H1 (cell line): ENCODE data around the gene CDYL. TPM values are rescaled to one million over a fixed set of nuclear protein-coding genes. Genes with fewer than 3 reads are reported as not detected.

ENCODE experiments used
- CTCF ChIA-PET: fragments of 300-600 bp; sonication (Branson Sonifier 250); formaldehyde crosslinking; loops from one replicate; lab custom pipeline; 2021; ENCODE audit not compliant: partially characterized antibody; lab: Charles Lee
- POLR2A ChIA-PET: fragments of 300-600 bp; sonication (Branson Sonifier 250); formaldehyde crosslinking; loops from one replicate; lab custom pipeline; 2021; ENCODE audit warnings: inconsistent platforms; ENCODE audit not compliant: partially characterized antibody; lab: Charles Lee
- DNase-seq, 2 experiments: peaks; one replicate each; pipeline versions ENCODE4 v3.0.0 to v3.0.0-alpha.2; 2010 to 2022; ENCODE audit warnings: low spot score in 2 of 2, low read depth in 1 of 2, mixed read lengths in 1 of 2
- FAIRE-seq: peaks from 2 replicates; lab custom pipeline; 2011; peaks lifted over from hg19 to GRCh38; lab: Jason Lieb, UNC
- H2AFZ ChIP-seq: 2 replicates; pipeline ENCODE4 v1.8.1; 2012; ENCODE audit warnings: low read length, inconsistent platforms
- H2AK5ac ChIP-seq: 2 replicates; pipeline ENCODE4 v1.6.1; 2013; ENCODE audit warnings: low read depth, low read length
- H2BK120ac ChIP-seq: replicated peaks from 2 replicates; pipeline ENCODE3; 2013; ENCODE audit warnings: low read depth, low read length, inconsistent platforms
- H2BK12ac ChIP-seq: 2 replicates; pipeline ENCODE4 v1.6.1; 2013; ENCODE audit warnings: low read depth, low read length
- H2BK15ac ChIP-seq: 2 replicates; pipeline ENCODE4 v1.6.1; 2013; ENCODE audit warnings: low read length
- H2BK20ac ChIP-seq: 2 replicates; pipeline ENCODE4 v1.6.1; 2013; ENCODE audit warnings: low read length
- H2BK5ac ChIP-seq: 2 replicates; pipeline ENCODE4 v1.6.1; 2013; ENCODE audit warnings: low read depth, low read length
- H3K14ac ChIP-seq: 2 replicates; pipeline ENCODE4 v1.6.1; 2013; ENCODE audit warnings: inconsistent platforms; ENCODE audit not compliant: insufficient read length
- H3K18ac ChIP-seq: 2 replicates; pipeline ENCODE4 v1.6.1; 2013; ENCODE audit warnings: low read length; ENCODE audit errors: extremely low read depth
- H3K23ac ChIP-seq: 2 replicates; pipeline ENCODE4 v1.6.1; 2013; ENCODE audit warnings: inconsistent platforms; ENCODE audit not compliant: insufficient read length
- H3K23me2 ChIP-seq: 2 replicates; pipeline ENCODE4 v1.6.1; 2013; ENCODE audit warnings: low read depth, low read length
- H3K27ac ChIP-seq: 2 replicates; pipeline ENCODE4 v1.6.1; 2011; ENCODE audit warnings: low read depth, low read length, inconsistent platforms
- H3K27me3 ChIP-seq, 4 experiments: replicated peaks in 1 of 4; 1 replicate in 1 of 4; 2 replicates in 3 of 4; pipeline versions ENCODE4 v1.6.1 to v1.8.1; 2011 to 2013; ENCODE audit warnings: low read length in 3 of 4, mild to moderate bottlenecking in 3 of 4, inconsistent platforms in 2 of 4, mixed read lengths in 2 of 4, moderate library complexity in 1 of 4; ENCODE audit not compliant: control insufficient read depth in 3 of 4, insufficient read depth in 3 of 4; ENCODE audit errors: extremely low read depth in 1 of 4
- H3K36me3 ChIP-seq, 4 experiments: 2 replicates each; pipeline versions ENCODE4 v1.6.1 to v1.8.1; 2011 to 2013; ENCODE audit warnings: mild to moderate bottlenecking in 4 of 4, low read length in 3 of 4, moderate library complexity in 2 of 4, control low read depth in 1 of 4, inconsistent platforms in 1 of 4; ENCODE audit not compliant: insufficient read depth in 4 of 4, control insufficient read depth in 2 of 4
- H3K4ac ChIP-seq: replicated peaks from 2 replicates; pipeline ENCODE3; 2013; ENCODE audit warnings: low read length, low read depth, mixed read lengths, inconsistent platforms; ENCODE audit not compliant: insufficient read length
- H3K4me1 ChIP-seq, 4 experiments: replicated peaks in 1 of 4; 1 replicate in 1 of 4; 2 replicates in 3 of 4; pipeline versions ENCODE4 v1.6.1 to v1.8.1; 2011 to 2013; ENCODE audit warnings: low read length in 3 of 4, inconsistent platforms in 2 of 4, mixed read lengths in 1 of 4; ENCODE audit not compliant: insufficient read depth in 4 of 4, control insufficient read depth in 3 of 4
- H3K4me2 ChIP-seq, 2 experiments: 2 replicates each; pipeline versions ENCODE4 v1.6.1 to v1.8.1; 2011 to 2013; ENCODE audit warnings: low read depth in 2 of 2, low read length in 2 of 2, control low read depth in 1 of 2, inconsistent platforms in 1 of 2, mild to moderate bottlenecking in 1 of 2; ENCODE audit not compliant: insufficient read depth in 1 of 2
- H3K4me3 ChIP-seq, 4 experiments: fragments of 200-600, 300-600 bp in 1 of 4; sonication (generic), shearing (Covaris generic), sonication (Bioruptor Twin) in 1 of 4; 2 replicates each; pipeline versions ENCODE4 v1.5.1 to v1.8.1; 2011 to 2016; ENCODE audit warnings: low read length in 4 of 4, low read depth in 3 of 4, control low read depth in 2 of 4, inconsistent platforms in 2 of 4, mild to moderate bottlenecking in 2 of 4, mixed read lengths in 1 of 4, moderate library complexity in 1 of 4; ENCODE audit not compliant: insufficient read depth in 2 of 4; ENCODE audit errors: extremely low read depth in 1 of 4
- H3K56ac ChIP-seq: replicated peaks from 2 replicates; pipeline ENCODE3; 2013; ENCODE audit warnings: low read depth, mild to moderate bottlenecking, mixed read lengths, low read length, inconsistent platforms; ENCODE audit not compliant: insufficient read length
- H3K79me1 ChIP-seq: 2 replicates; pipeline ENCODE4 v1.6.1; 2013; ENCODE audit warnings: low read depth, low read length, control low read depth
- H3K79me2 ChIP-seq, 2 experiments: 2 replicates each; pipeline versions ENCODE4 v1.6.1 to v1.8.1; 2012 to 2013; ENCODE audit warnings: low read length in 2 of 2, mild to moderate bottlenecking in 2 of 2, inconsistent platforms in 1 of 2; ENCODE audit not compliant: insufficient read depth in 2 of 2, control insufficient read depth in 1 of 2
- H3K9ac ChIP-seq, 4 experiments: replicated peaks in 1 of 4; 1 replicate in 1 of 4; 2 replicates in 3 of 4; pipeline versions ENCODE4 v1.6.1 to v1.8.1; 2011 to 2013; ENCODE audit warnings: low read depth in 3 of 4, low read length in 3 of 4, control low read depth in 2 of 4, mild to moderate bottlenecking in 2 of 4, moderate library complexity in 2 of 4, inconsistent platforms in 1 of 4; ENCODE audit errors: extremely low read depth in 1 of 4
- H3K9me3 ChIP-seq, 2 experiments: 2 replicates each; pipeline versions ENCODE4 v1.6.1 to v1.8.1; 2012 to 2013; ENCODE audit warnings: mild to moderate bottlenecking in 2 of 2, moderate library complexity in 2 of 2, control low read depth in 1 of 2, inconsistent platforms in 1 of 2, low read depth in 1 of 2, low read length in 1 of 2, mixed read lengths in 1 of 2; ENCODE audit not compliant: insufficient read depth in 2 of 2
- H4K20me1 ChIP-seq, 2 experiments: replicated peaks in 1 of 2; 2 replicates each; pipeline versions ENCODE3 to v1.8.1; 2011 to 2013; ENCODE audit warnings: inconsistent platforms in 2 of 2, low read length in 2 of 2, mild to moderate bottlenecking in 1 of 2; ENCODE audit not compliant: insufficient read depth in 2 of 2, control insufficient read depth in 1 of 2
- H4K5ac ChIP-seq: 2 replicates; pipeline ENCODE4 v1.6.1; 2013; ENCODE audit warnings: low read length, low read depth, mixed read lengths, inconsistent platforms; ENCODE audit not compliant: insufficient read length
- H4K8ac ChIP-seq: 2 replicates; pipeline ENCODE4 v1.8.0; 2013; ENCODE audit warnings: mild to moderate bottlenecking, moderate library complexity, low read length, inconsistent platforms; ENCODE audit not compliant: insufficient read depth; ENCODE audit errors: extremely low read depth
- H4K91ac ChIP-seq: replicated peaks from 2 replicates; pipeline ENCODE3; 2013; ENCODE audit warnings: low read length, mixed read lengths, inconsistent platforms; ENCODE audit not compliant: insufficient read length
- SAP30 ChIP-seq: fragments of 300-600 bp; sonication (generic); IDR thresholded peaks from 2 replicates; pipeline ENCODE4 v1.7.1; 2012; ENCODE audit warnings: low read length, moderate library complexity, mild to moderate bottlenecking, inconsistent platforms; ENCODE audit not compliant: insufficient read depth, insufficient replicate concordance
- SUZ12 ChIP-seq: fragments of 200-600 bp; sonication (generic); IDR thresholded peaks from 2 replicates; pipeline ENCODE4 v1.6.1; 2012; ENCODE audit warnings: mild to moderate bottlenecking, inconsistent platforms, low read length, moderate library complexity, mixed read lengths
- whole genome bisulfite sequencing, 2 experiments: shearing (Covaris generic) in 1 of 2; methylation state at CpG; one replicate each; pipeline versions ENCODE4 v1.1.6 to v1.1.7; 2013 to 2015; ENCODE audit warnings: low lambda C conversion rate in 2 of 2, mixed read lengths in 2 of 2, inconsistent platforms in 1 of 2, low coverage in 1 of 2, missing lambda C conversion rate in 1 of 2; ENCODE audit not compliant: insufficient replicate concordance in 2 of 2, insufficient coverage in 1 of 2, insufficient read length in 1 of 2; ENCODE audit errors: extremely low coverage in 1 of 2, missing lambda C conversion rate in 1 of 2; 5-methylcytosine and 5-hydroxymethylcytosine counted together
- polyA plus RNA-seq, 7 experiments: library from polyadenylated mRNA; depleted of rRNA in 3 of 7; stranded (reverse) in 5 of 7; unstranded in 2 of 7; fragments of >200 nt in 5 of 7; fragments of 200-250 nt in 2 of 7; gene quantifications; 1 replicate in 5 of 7; 2 replicates in 1 of 7; 4 replicates in 1 of 7; pipeline versions ENCODE4 v1.2.1 to v1.2.3, GENCODE V29; 2011 to 2013; ENCODE audit warnings: missing spikeins in 2 of 7, mixed read lengths in 2 of 7
- total RNA-seq: library from RNA; stranded (reverse); fragmentation: NEBNext Ultra II Directional; extraction: Animal tissue kit (Norgen Biotek cat#: 25700); gene quantifications from 2 replicates; pipeline ENCODE4 v1.2.1, GENCODE V29; 2021

Gene CDYL
- total and polyA plus RNA-seq, 2 of the 8 experiments (the other 6 are each of a cell fraction or from before 2014, with no cell fraction given) = 56.4 to 119 TPM

- Histone ChIP-seq H3K27me3 (no peaks in the 10 kb centered on the region), H3K4me2 (no peak overlapping the region), H3K4me3 (no peak overlapping the region), H2AK5ac (no peak overlapping the region), H3K18ac (no peak overlapping the region), H2BK120ac (no peak overlapping the region), H3K36me3 (no peaks in the 10 kb centered on the region), H3K4ac (no peak overlapping the region), H2BK15ac (no peak overlapping the region), H3K4me1 (peaks cover 9 to 27% (median 18%) of the 10 kb centered on the region in 4 experiments), H4K91ac (no peak overlapping the region), H2BK12ac (no peak overlapping the region), H2BK5ac (no peak overlapping the region), H4K20me1 (peaks cover 33 to 34% of the 10 kb centered on the region in 2 experiments), H2AFZ (no peak overlapping the region), H3K27ac (no peak overlapping the region), H3K79me1 (peaks cover 15% of the 10 kb centered on the region), H3K23ac (no peak overlapping the region), H3K23me2 (no peaks in the 10 kb centered on the region; the same call in 1 of the 2 replicates), H3K56ac (no peak overlapping the region), H3K14ac (no peak overlapping the region), H3K79me2 (peaks cover 12 to 96% of the 10 kb centered on the region in 2 experiments; a peak in 3 of 4 replicates), H3K9ac (no peak overlapping the region), H4K8ac (no peak overlapping the region), H4K5ac (no peak overlapping the region), H3K9me3 (no peaks in the 10 kb centered on the region), H2BK20ac (no peak overlapping the region)
- whole genome bisulfite sequencing, 2 experiments = 81% methylated on average over 1 of the region's 1 CpG; no CpG with 5 or more reads in 1 of the 2 experiments
- no peak for FAIRE-seq
- POLR2A ChIA-PET = interaction anchor here (0.6 to 1.6 kb wide), 3 partner anchors 8 to 247 kb away, joined by 3 to 5 read pairs (median 3); no protein-coding TSS in a partner anchor
- DNase-seq = no peak
- CTCF ChIA-PET = interaction anchor here (0.7 to 2.7 kb wide), 3 partner anchors 29 to 139 kb away, joined by 3 to 7 read pairs (median 7); no protein-coding TSS in a partner anchor
- TF ChIP-seq SUZ12 (no peak), SAP30 (no peak)
Observed at GRCh38 chr6:4929097-4929718, 153.0 kb downstream of the CDYL start.
